IMR-90 (cell line): ENCODE results near the gene TLK2. TPM values are rescaled to one million over a fixed set of nuclear protein-coding genes. Genes with fewer than 3 reads are reported as not detected.
A peak's percentile ranks its signal among the peaks of the same experiment; 100 is the strongest.

Source experiments
- ATAC-seq: fragments of 200-7000 bp; cut with Tn5 transposase; 2 replicates; pipeline ENCODE4 v1.9.1; 2020; ENCODE audit warnings: low read depth, mild to moderate bottlenecking, moderate library complexity
- BruUV-seq: library from RNA; stranded (reverse); fragments of 400-500 nt; replicated peaks from 2 replicates; lab custom pipeline; 2021; lab: Mats Ljungman, UMichigan
- CTCF ChIA-PET: fragments of 300-600 bp; formaldehyde crosslinking; extraction: SDS; loops from one replicate; lab custom pipeline; 2021; ENCODE audit warnings: antibody characterized with exemption; lab: Yijun Ruan, JAX
- POLR2A ChIA-PET: fragments of 300-600 bp; sonication (Branson Sonifier 250); formaldehyde crosslinking; loops from one replicate; lab custom pipeline; 2022; ENCODE audit warnings: antibody characterized with exemption; ENCODE audit not compliant: unreplicated experiment; lab: Charles Lee
- DNase-seq: peaks from one replicate; pipeline ENCODE4 v3.0.0; 2013
- H2AFZ ChIP-seq: replicated peaks from 2 replicates; pipeline ENCODE3; 2013; ENCODE audit warnings: low read length, mild to moderate bottlenecking; ENCODE audit not compliant: poor library complexity
- H2AK5ac ChIP-seq: 2 replicates; pipeline ENCODE4 v1.6.1; 2013; ENCODE audit warnings: low read depth, low read length, inconsistent platforms
- H2AK9ac ChIP-seq: replicated peaks from 2 replicates; pipeline ENCODE3; 2013; ENCODE audit warnings: mild to moderate bottlenecking, low read depth, low read length, moderate library complexity; ENCODE audit not compliant: poor library complexity
- H2BK120ac ChIP-seq: 2 replicates; pipeline ENCODE4 v1.6.1; 2013; ENCODE audit warnings: low read depth, low read length, inconsistent platforms
- H2BK15ac ChIP-seq: 3 replicates; pipeline ENCODE4 v1.6.1; 2013; ENCODE audit warnings: low read depth, low read length, inconsistent platforms
- H2BK20ac ChIP-seq: 2 replicates; pipeline ENCODE4 v1.6.1; 2013; ENCODE audit warnings: low read depth, mild to moderate bottlenecking, inconsistent platforms, low read length, moderate library complexity
- H2BK5ac ChIP-seq: 2 replicates; pipeline ENCODE4 v1.6.1; 2013; ENCODE audit warnings: mild to moderate bottlenecking, low read depth, low read length, inconsistent platforms; ENCODE audit not compliant: poor library complexity, severe bottlenecking
- H3K14ac ChIP-seq: replicated peaks from 2 replicates; pipeline ENCODE4 v1.6.1; 2013; ENCODE audit warnings: low read depth, low read length, inconsistent platforms
- H3K18ac ChIP-seq: 2 replicates; pipeline ENCODE4 v1.6.1; 2013; ENCODE audit warnings: low read depth, low read length, control low read depth
- H3K23ac ChIP-seq: 2 replicates; pipeline ENCODE4 v1.6.1; 2013; ENCODE audit warnings: low read depth, low read length, inconsistent platforms
- H3K27ac ChIP-seq: 2 replicates; pipeline ENCODE4 v1.5.1; 2013; ENCODE audit warnings: mild to moderate bottlenecking, control low read depth, low read length; ENCODE audit not compliant: insufficient read depth
- H3K27me3 ChIP-seq: 2 replicates; pipeline ENCODE4 v1.6.1; 2013; ENCODE audit warnings: low read length; ENCODE audit not compliant: control insufficient read depth, insufficient read depth
- H3K36me3 ChIP-seq: 2 replicates; pipeline ENCODE4 v1.6.1; 2013; ENCODE audit warnings: low read length, mixed read lengths; ENCODE audit not compliant: control insufficient read depth, insufficient read depth
- H3K4ac ChIP-seq: 2 replicates; pipeline ENCODE4 v1.6.1; 2013; ENCODE audit warnings: low read depth, low read length, inconsistent platforms
- H3K4me1 ChIP-seq: 2 replicates; pipeline ENCODE4 v1.6.1; 2013; ENCODE audit warnings: low read length, mixed read lengths; ENCODE audit not compliant: control insufficient read depth, insufficient read depth
- H3K4me2 ChIP-seq: 2 replicates; pipeline ENCODE4 v1.6.1; 2013; ENCODE audit warnings: low read depth, mild to moderate bottlenecking, control low read depth, low read length, moderate library complexity
- H3K4me3 ChIP-seq: 2 replicates; pipeline ENCODE4 v1.5.1; 2013; ENCODE audit warnings: low read depth, mild to moderate bottlenecking, control low read depth, low read length, moderate library complexity; ENCODE audit not compliant: insufficient read depth
- H3K56ac ChIP-seq: 2 replicates; pipeline ENCODE4 v1.6.1; 2013; ENCODE audit warnings: low read length, inconsistent platforms; ENCODE audit not compliant: insufficient read depth; ENCODE audit errors: extremely low read depth
- H3K79me1 ChIP-seq, 2 experiments: 2 replicates each; pipeline ENCODE4 v1.6.1; 2013; ENCODE audit warnings: low read length in 2 of 2, inconsistent platforms in 1 of 2, low read depth in 1 of 2
- H3K9ac ChIP-seq: 2 replicates; pipeline ENCODE4 v1.6.1; 2013; ENCODE audit warnings: low read depth, low read length, control low read depth
- H3K9me1 ChIP-seq: 2 replicates; pipeline ENCODE4 v1.6.1; 2013; ENCODE audit warnings: low read length, inconsistent platforms; ENCODE audit not compliant: insufficient read depth
- H3K9me3 ChIP-seq: 2 replicates; pipeline ENCODE4 v1.6.1; 2013; ENCODE audit warnings: low read length; ENCODE audit not compliant: control insufficient read depth, insufficient read depth
- H4K20me1 ChIP-seq: 2 replicates; pipeline ENCODE4 v1.6.1; 2013; ENCODE audit warnings: low read length, inconsistent platforms; ENCODE audit not compliant: insufficient read depth
- H4K5ac ChIP-seq: 2 replicates; pipeline ENCODE4 v1.6.1; 2013; ENCODE audit warnings: mild to moderate bottlenecking, low read depth, low read length, control low read depth
- H4K8ac ChIP-seq, 2 experiments: 2 replicates each; pipeline ENCODE4 v1.6.1; 2013; ENCODE audit warnings: low read depth in 2 of 2, low read length in 2 of 2, control low read depth in 1 of 2, inconsistent platforms in 1 of 2
- H4K91ac ChIP-seq: 2 replicates; pipeline ENCODE4 v1.6.1; 2013; ENCODE audit warnings: low read depth, low read length, inconsistent platforms; ENCODE audit not compliant: insufficient read depth
- MAFK ChIP-seq: IDR thresholded peaks from 2 replicates; pipeline ENCODE4 v1.6.1; 2012; ENCODE audit warnings: low read depth, low read length, improper control_type of control experiment
- NFE2L2 ChIP-seq: fragments of 150-350 bp; IDR thresholded peaks from 2 replicates; pipeline ENCODE4 v1.6.1; 2016; ENCODE audit warnings: low read depth, mild to moderate bottlenecking, low read length
- WGBS, 2 experiments: methylation state at CpG; one replicate each; pipeline versions ENCODE4 v1.1.5 to v1.1.7; 2013; ENCODE audit warnings: missing lambda C conversion rate in 2 of 2; ENCODE audit not compliant: insufficient read length in 1 of 2; ENCODE audit errors: extremely low coverage in 2 of 2; 5-methylcytosine and 5-hydroxymethylcytosine counted together
- dilution Hi-C: fragments of 300-500 bp; cut with HindIII; formaldehyde crosslinking; loops from one replicate; pipeline ENCODE4 v1.14.3; 2018; ENCODE audit warnings: low sequenced_read_pairs; ENCODE audit not compliant: unreplicated experiment
- in situ Hi-C: fragments of 300-500 bp; cut with MboI; formaldehyde crosslinking; loops from 3 replicates; pipeline ENCODE4 v1.14.3; 2019; ENCODE audit warnings: low sequenced_read_pairs, inconsistent platforms, mixed read lengths
- intact Hi-C: fragments of 100-400 bp; cut with micrococcal nuclease; formaldehyde crosslinking; loops from 2 replicates; pipeline ENCODE4 v1.10.0; 2022
- polyA plus RNA-seq, 3 experiments: library from polyadenylated mRNA; depleted of rRNA; stranded (reverse); fragments of >200 nt; gene quantifications; 2 replicates each; pipeline ENCODE4 v1.2.3, GENCODE V29; 2012; ENCODE audit warnings: low replicate concordance in 1 of 3
- total RNA-seq: library from RNA; depleted of rRNA; stranded (reverse); fragments of >200 nt; gene quantifications from 2 replicates; pipeline ENCODE4 v1.2.3, GENCODE V29; 2012

The TLK2 gene
- total and polyA plus RNA-seq, 2 of the 4 experiments (the other 2 are of a cell fraction) = 35.7 to 39.4 TPM

DNA sequence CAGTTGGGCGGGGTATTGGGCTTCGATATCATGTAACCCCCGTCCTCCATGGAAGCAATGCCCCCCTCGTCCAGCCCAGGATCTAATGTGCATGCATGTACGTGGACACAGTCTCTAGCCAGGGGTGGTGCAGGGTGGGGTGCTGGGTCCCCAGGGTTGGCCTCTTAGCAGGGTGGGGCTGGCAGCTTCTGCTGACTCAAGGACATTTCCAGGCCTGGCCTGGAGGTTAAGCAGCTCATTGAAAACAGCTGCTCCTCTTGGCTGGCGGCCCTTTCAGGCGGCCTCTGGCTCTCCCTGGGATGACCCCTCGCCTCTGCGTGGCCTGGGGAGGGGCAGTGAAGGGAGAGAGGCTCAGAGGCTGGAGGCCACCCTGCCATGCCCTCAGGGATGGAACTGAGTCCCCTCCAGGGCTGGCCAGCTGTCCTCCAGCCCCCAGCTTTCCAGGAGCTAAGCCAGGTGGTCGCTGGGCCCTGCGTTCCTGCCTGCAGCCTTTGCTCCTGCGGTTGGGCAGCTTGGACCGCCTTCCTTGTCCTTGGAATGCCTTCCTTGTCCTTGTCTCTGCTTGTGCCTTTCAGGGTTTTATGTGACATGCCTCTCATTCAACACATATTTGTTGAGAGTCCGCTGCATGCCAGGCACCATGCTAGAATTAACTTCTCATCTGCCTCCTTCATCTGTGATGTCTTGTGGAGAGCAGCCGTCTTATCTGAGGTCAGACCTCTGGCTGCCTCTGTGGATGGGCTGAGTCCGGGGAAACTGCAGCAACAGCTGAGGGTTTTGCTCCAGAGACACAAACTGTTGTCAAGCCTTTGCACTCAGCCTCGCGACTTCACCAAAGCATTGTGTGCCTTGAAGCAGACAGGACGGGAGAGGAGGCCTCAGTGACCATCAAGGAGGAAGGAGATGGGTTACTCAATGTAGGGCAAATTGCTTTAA is 175.5 kb downstream of the TLK2 start:
- Histone ChIP-seq H3K23ac (peak overlapping the region; percentile 78), H2BK120ac (peak overlapping the region; percentile 80), H2BK15ac (peak overlapping the region; percentile 38; the same call in 1 of the 3 replicates), H3K27me3 (no peaks in the 10 kb centered on the region), H3K4ac (peak overlapping the region; percentile 85), H2AK5ac (peak overlapping the region; percentile 92), H3K36me3 (peaks cover 17% of the 10 kb centered on the region), H3K14ac (peak overlapping the region; percentile 92), H4K8ac (peak overlapping the region; percentile 41 to 53; a peak in 3 of 4 replicates), H3K27ac (peak overlapping the region; percentile 60), H4K5ac (no peak overlapping the region), H3K18ac (peak overlapping the region; percentile 7; the same call in 1 of the 2 replicates), H3K4me2 (peak overlapping the region; percentile 66; the same call in 1 of the 2 replicates), H3K9me1 (peaks cover 38% of the 10 kb centered on the region), H3K56ac (0 out of 2 replicates have a peak overlapping the region, but pooled peaks have one; percentile 24), H3K4me3 (no peak overlapping the region), H3K9me3 (no peaks in the 10 kb centered on the region), H4K20me1 (peaks cover 49% of the 10 kb centered on the region), H2BK5ac (peak overlapping the region; percentile 37), H2AK9ac (peak overlapping the region; percentile 12), H3K79me1 (peaks cover 32 to 96% of the 10 kb centered on the region in 2 experiments), H3K9ac (no peak overlapping the region), H3K4me1 (peaks cover 23% of the 10 kb centered on the region), H2AFZ (peak overlapping the region; percentile 25), H2BK20ac (peak overlapping the region; percentile 78), H4K91ac (peak overlapping the region; percentile 87)
- in situ Hi-C loops (no loop called here), dilution Hi-C loops (no loop called here), intact Hi-C loops (loop anchor here (10.0 kb wide), 1 partner anchor 99 kb away; no protein-coding TSS in a partner anchor)
- WGBS, 2 experiments = 42% methylated on average over 10 of the region's 19 CpGs; no CpG with 5 or more reads in 1 of the 2 experiments
- BruUV-seq = no TSS peak
- DNase-seq (peak; percentile 38), ATAC-seq (peak; percentile 49)
- POLR2A ChIA-PET = no interaction called here
- no peak for TF ChIP-seq NFE2L2
- peak; percentile 57; the same call in 1 of the 2 replicates for TF ChIP-seq MAFK
- CTCF ChIA-PET = interaction anchor here (0.5 kb wide), 1 partner anchor 88 kb away, joined by 3 read pairs; no protein-coding TSS in a partner anchor
